OCI-LY1 (cell line): Measurements from ENCODE around the gene MERTK.

ENCODE experiments used
- CTCF ChIP-seq: fragments of 200-600 bp; sonication (generic), shearing (Covaris generic); IDR thresholded peaks from 2 replicates; pipeline ENCODE4 v1.5.1; 2017; ENCODE audit warnings: mild to moderate bottlenecking, antibody characterized with exemption, low read length, moderate library complexity, mixed read lengths
- EZH2 ChIP-seq: fragments of 200-600 bp; sonication (generic), shearing (Covaris generic); IDR thresholded peaks from 2 replicates; pipeline ENCODE4 v1.8.0; 2017; ENCODE audit warnings: borderline replicate concordance, mixed run types, mild to moderate bottlenecking, antibody characterized with exemption, low read length, moderate library complexity, mixed read lengths

GRCh38 chr2:111924617-111925107 lies 26.3 kb downstream of the MERTK start:
- no peak for TF ChIP-seq CTCF
- no peak for TF ChIP-seq EZH2
